ENCODE data around the gene THBS2. TPM values are rescaled to one million over a fixed set of nuclear protein-coding genes. Genes with fewer than 3 reads are reported as not detected.
"Not testable (repeated sequence)": the region's sequence is repeated elsewhere in the genome, so short reads cannot be mapped to it uniquely, and the experiment has no call there.

Gene THBS2
- total RNA-seq, 3 donors from 2014 or later (not counting 1 experiment from before 2014, with no cell fraction given) = not detected

DNA sequence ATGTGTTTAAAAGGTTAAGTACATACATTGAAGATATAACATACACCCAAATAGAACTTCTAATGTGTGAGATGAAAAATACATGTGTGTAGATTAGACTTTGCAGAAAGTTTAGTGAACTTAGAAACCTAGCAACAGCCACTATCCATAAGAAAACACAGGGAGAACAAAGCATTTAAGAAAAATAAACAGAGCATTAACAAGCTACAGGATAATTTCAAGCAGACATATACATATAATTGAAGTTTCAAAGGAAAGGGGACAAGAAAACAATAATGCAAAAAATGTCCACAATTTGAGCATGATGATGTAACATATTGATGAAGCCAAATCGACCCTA is 18.2 kb upstream of the THBS2 start:
- intact Hi-C loops (cut with micrococcal nuclease) = no loop called here
- H3K9me3 Mint-ChIP-seq = no peaks in the 10 kb centered on the region
- H3K4me3 Mint-ChIP-seq = no peak overlapping the region
- H3K27me3 ChIP-seq (ENCODE audit: control insufficient read depth, insufficient read depth, low read length) = no peaks in the 10 kb centered on the region
- no peak for TF ChIP-seq CTCF (IDR thresholded peaks at IDR 0.05)
- no peaks in the 10 kb centered on the region for H3K4me1 ChIP-seq (ENCODE audit: control insufficient read depth, insufficient read depth, low read length)
- H3K4me1 Mint-ChIP-seq = no peaks in the 10 kb centered on the region
- no peak overlapping the region for H3K27ac ChIP-seq (ENCODE audit: low read length)
- no peaks in the 10 kb centered on the region for H3K36me3 Mint-ChIP-seq
- H3K4me3 ChIP-seq (ENCODE audit: low read length) = no peak overlapping the region
- DNase-seq (no peak), ATAC-seq (no peak)
- no CpG with 5 or more reads among the region's 1 CpG for WGBS (ENCODE audit: insufficient coverage)
- H3K27ac Mint-ChIP-seq = no peak overlapping the region
- H3K9me3 ChIP-seq (ENCODE audit: control insufficient read depth, insufficient read depth, low read length) = no peaks in the 10 kb centered on the region
- no peaks in the 10 kb centered on the region for H3K36me3 ChIP-seq (ENCODE audit: control insufficient read depth, insufficient read depth, low read length)
- H3K27me3 Mint-ChIP-seq (ENCODE audit: low read depth in 2 of 2) = peaks cover 10 to 28% of the 10 kb centered on the region in 2 donors

GRCh38 chr6:169271158-169271876 is 17.7 kb upstream of the THBS2 start:
- H3K4me3 Mint-ChIP-seq = no peak overlapping the region
- no peak for TF ChIP-seq CTCF (IDR thresholded peaks at IDR 0.05)
- Histone ChIP-seq H3K4me1 (ENCODE audit: control insufficient read depth, insufficient read depth, low read length) (no peaks in the 10 kb centered on the region), H3K27ac (ENCODE audit: low read length) (no peak overlapping the region), H3K27me3 (ENCODE audit: control insufficient read depth, insufficient read depth, low read length) (no peaks in the 10 kb centered on the region), H3K4me3 (ENCODE audit: low read length) (no peak overlapping the region), H3K9me3 (ENCODE audit: control insufficient read depth, insufficient read depth, low read length) (no peaks in the 10 kb centered on the region), H3K36me3 (ENCODE audit: control insufficient read depth, insufficient read depth, low read length) (no peaks in the 10 kb centered on the region)
- DNase-seq = no peak
- no peak for ATAC-seq
- H3K36me3 Mint-ChIP-seq = no peaks in the 10 kb centered on the region
- H3K9me3 Mint-ChIP-seq = no peaks in the 10 kb centered on the region
- 80% methylated on average over 9 of the region's 10 CpGs for WGBS (ENCODE audit: insufficient coverage)
- peaks cover 10 to 28% of the 10 kb centered on the region in 2 donors for H3K27me3 Mint-ChIP-seq (ENCODE audit: low read depth in 2 of 2)
- intact Hi-C loops (cut with micrococcal nuclease) = no loop called here
- H3K4me1 Mint-ChIP-seq = no peaks in the 10 kb centered on the region
- H3K27ac Mint-ChIP-seq = no peak overlapping the region

GRCh38 chr6:169270077-169270380 is 16.4 kb upstream of the THBS2 start:
- H3K27me3 Mint-ChIP-seq (ENCODE audit: low read depth in 2 of 2) = peaks cover 12 to 28% of the 10 kb centered on the region in 2 donors
- H3K4me3 Mint-ChIP-seq; H3K4me1 ChIP-seq (ENCODE audit: control insufficient read depth, insufficient read depth, low read length); H3K4me1 Mint-ChIP-seq; H3K4me3 ChIP-seq (ENCODE audit: low read length); H3K27ac Mint-ChIP-seq; H3K36me3 ChIP-seq (ENCODE audit: control insufficient read depth, insufficient read depth, low read length); H3K9me3 ChIP-seq (ENCODE audit: control insufficient read depth, insufficient read depth, low read length); ATAC-seq; H3K36me3 Mint-ChIP-seq; H3K27ac ChIP-seq (ENCODE audit: low read length); H3K27me3 ChIP-seq (ENCODE audit: control insufficient read depth, insufficient read depth, low read length); H3K9me3 Mint-ChIP-seq; DNase-seq; intact Hi-C loops (cut with micrococcal nuclease): not testable (repeated sequence)

- Histone ChIP-seq H3K27ac (ENCODE audit: low read length) (no peak overlapping the region), H3K27me3 (ENCODE audit: control insufficient read depth, insufficient read depth, low read length) (no peaks in the 10 kb centered on the region), H3K36me3 (ENCODE audit: control insufficient read depth, insufficient read depth, low read length) (no peaks in the 10 kb centered on the region), H3K4me1 (ENCODE audit: control insufficient read depth, insufficient read depth, low read length) (no peaks in the 10 kb centered on the region), H3K4me3 (ENCODE audit: low read length) (no peak overlapping the region), H3K9me3 (ENCODE audit: control insufficient read depth, insufficient read depth, low read length) (no peaks in the 10 kb centered on the region)
- peaks cover 12 to 28% of the 10 kb centered on the region in 2 donors for H3K27me3 Mint-ChIP-seq (ENCODE audit: low read depth in 2 of 2)
- DNase-seq (no peak), ATAC-seq (no peak)
- H3K9me3 Mint-ChIP-seq = no peaks in the 10 kb centered on the region
- no peaks in the 10 kb centered on the region for H3K36me3 Mint-ChIP-seq
- H3K4me3 Mint-ChIP-seq = no peak overlapping the region
- peaks cover 0 to 3% of the 10 kb centered on the region in 2 donors for H3K4me1 Mint-ChIP-seq
- H3K27ac Mint-ChIP-seq = no peak overlapping the region
- 85% methylated on average over 8 of the region's 9 CpGs for whole genome bisulfite sequencing (ENCODE audit: insufficient coverage)
- intact Hi-C loops (cut with micrococcal nuclease) = no loop called here
- no peak for TF ChIP-seq CTCF (IDR thresholded peaks at IDR 0.05)
Observed at GRCh38 chr6:169269180-169270076, 15.8 kb upstream of the THBS2 start.

Data from natural killer cell (primary cell).